Measurements from ENCODE around the gene AGRN. TPM values are rescaled to one million over a fixed set of nuclear protein-coding genes. Genes with fewer than 3 reads are reported as not detected.
"Not testable (repeated sequence)": the region's sequence is repeated elsewhere in the genome, so short reads cannot be mapped to it uniquely, and the experiment has no call there.

Gene AGRN
- 14.1 TPM for total RNA-seq
- long read RNA-seq, partial matches to known transcripts, result 6 of 7 reads
- long read RNA-seq, other reads (novel, unspliced or antisense), result 0 of 7 reads

- intact Hi-C loops (cut with DNase I), result loop anchor here (5.0 kb wide), 1 partner anchor 92 kb away; no protein-coding TSS in a partner anchor
- ATAC-seq, result peak; percentile 54
- DNase-seq (ENCODE audit: missing footprints), result peak; percentile 79
These were observed at the start of gene AGRN for GRCh38 chr1:1020000-1020404. Gene AGRN, plus strand, starts transcription at chr1:1020120. Its CDS starts 53 bp downstream, at chr1:1020173.

DNA sequence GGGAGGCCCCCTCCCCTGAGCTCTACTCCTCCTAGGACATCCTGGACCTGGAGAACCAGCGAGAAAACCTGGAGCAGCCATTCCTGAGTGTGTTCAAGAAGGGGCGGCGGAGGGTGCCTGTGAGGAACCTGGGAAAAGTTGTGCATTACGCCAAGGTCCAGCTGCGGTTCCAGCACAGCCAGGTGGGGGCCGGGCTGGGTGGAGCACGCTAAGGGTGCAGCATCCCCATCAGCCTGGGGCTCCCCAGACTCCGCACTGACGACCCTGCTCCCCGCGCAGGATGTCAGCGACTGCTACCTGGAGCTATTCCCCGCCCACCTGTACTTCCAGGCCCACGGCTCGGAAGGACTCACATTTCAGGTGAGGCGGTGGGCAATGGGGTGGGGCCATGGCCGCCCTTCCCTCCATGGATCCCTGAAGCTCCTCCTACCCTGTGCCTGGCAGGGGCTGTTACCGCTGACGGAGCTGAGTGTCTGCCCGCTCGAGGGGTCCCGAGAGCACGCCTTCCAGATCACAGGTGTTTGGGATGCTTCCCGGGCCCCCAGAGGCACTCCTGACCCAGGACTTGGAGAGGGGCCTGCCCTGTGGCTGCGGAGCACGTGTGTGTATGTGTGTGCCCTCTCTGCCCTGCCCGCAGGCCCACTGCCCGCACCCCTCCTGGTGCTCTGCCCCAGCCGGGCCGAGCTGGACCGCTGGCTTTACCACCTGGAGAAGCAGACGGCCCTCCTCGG, 49.5 kb upstream of the AGRN start:
- ATAC-seq, result no peak
- intact Hi-C loops (cut with DNase I), result no loop called here

DNA sequence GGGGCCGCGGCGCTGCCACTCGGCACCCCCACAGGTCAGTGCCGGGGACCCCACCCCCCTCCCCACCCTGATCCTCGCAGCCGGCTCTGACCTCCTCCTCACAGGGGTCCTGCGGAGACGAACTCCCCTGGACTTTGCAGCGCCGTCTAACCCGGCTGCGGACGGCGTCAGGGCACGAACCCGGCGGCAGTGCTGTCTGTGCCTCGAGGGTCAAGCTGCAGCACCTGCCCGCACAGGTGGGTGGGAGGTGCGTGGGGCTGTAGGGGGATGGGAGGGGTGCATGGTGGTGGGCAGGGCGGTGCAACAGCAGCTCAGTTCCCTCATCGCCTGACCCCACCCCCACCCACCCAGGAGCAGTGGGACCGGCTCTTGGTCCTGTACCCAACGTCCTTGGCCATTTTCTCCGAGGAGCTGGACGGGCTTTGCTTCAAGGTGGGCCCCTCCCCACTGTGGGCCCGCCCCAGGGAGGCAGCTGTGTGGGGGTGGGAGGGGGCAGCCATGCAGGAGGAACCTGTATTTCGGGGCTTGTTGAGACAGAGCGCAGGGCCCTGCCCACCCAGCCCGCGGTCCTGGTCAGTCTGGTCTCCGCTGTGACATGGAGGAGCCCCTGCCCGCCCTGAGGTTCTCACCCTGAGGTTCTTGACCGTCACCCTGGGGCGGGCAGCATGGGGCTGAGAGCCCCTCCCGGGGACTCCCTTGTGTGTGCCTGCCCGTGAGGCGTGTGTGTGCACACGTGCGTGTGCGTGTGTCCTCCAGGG, 48.8 kb upstream of the AGRN start:
- ATAC-seq (no peak), DNase-seq (ENCODE audit: missing footprints) (no peak)
- intact Hi-C loops (cut with DNase I), result no loop called here

More for the DNA sequence above, 49.5 kb upstream of the AGRN start:
- DNase-seq (ENCODE audit: missing footprints), result no peak

GRCh38 chr1:971751-972506, 48.0 kb upstream of the AGRN start:
- intact Hi-C loops (cut with DNase I), result no loop called here
- peak; percentile 55 for DNase-seq (ENCODE audit: missing footprints)
- no peak for ATAC-seq

GRCh38 chr1:972726-973458, 47.0 kb upstream of the AGRN start:
- ATAC-seq, result peak; percentile 20
- DNase-seq (ENCODE audit: missing footprints), result peak; percentile 64
- intact Hi-C loops (cut with DNase I), result no loop called here

DNA sequence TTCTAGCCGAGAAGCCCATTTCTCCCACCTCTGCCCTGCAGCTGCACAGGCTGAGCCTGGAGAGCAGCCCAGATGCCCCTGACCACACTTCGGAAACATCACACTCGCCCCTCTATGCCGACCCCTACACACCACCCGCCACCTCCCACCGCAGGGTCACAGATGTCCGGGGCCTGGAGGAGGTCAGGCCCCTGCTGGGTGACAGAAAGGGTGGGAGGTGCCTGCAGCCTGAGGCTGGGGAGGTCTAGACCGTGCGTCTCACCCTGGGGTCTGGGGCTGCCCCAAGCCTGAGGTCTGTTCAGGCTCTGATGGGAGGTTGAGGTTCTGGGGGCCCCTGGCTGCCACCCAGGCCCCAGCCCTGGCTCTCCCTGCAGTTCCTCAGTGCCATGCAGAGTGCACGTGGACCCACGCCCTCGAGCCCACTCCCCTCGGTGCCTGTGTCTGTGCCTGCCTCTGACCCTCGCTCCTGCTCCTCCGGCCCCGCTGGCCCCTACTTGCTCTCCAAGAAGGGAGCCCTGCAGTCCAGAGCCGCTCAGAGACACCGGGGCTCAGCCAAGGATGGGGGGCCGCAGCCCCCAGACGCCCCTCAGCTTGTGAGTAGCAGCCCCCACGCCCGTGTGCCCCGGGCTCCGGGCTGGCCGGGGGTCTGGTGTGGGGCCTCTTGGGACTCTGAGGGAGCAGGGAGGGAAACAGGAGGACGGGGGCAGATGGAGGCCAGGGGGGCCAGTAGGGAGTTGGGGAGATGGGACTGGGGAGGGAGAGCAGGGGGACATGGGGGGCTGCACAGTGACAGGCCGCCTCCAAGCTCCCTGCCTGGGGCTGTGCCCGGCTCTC, 46.2 kb upstream of the AGRN start:
- no peak for DNase-seq (ENCODE audit: missing footprints)
- ATAC-seq, result peak; percentile 11
- intact Hi-C loops (cut with DNase I), result no loop called here

- no peak for ATAC-seq
- intact Hi-C loops (cut with DNase I), result no loop called here
- no peak for DNase-seq (ENCODE audit: missing footprints)
These were observed 45.7 kb upstream of the AGRN start for GRCh38 chr1:974293-974640.

- intact Hi-C loops (cut with DNase I), result no loop called here
- ATAC-seq, result no peak
- no peak for DNase-seq (ENCODE audit: missing footprints)
These were observed 45.1 kb upstream of the AGRN start for GRCh38 chr1:974687-975328.

- ATAC-seq (no peak), DNase-seq (ENCODE audit: missing footprints) (no peak)
- intact Hi-C loops (cut with DNase I), result no loop called here
These were observed 44.6 kb upstream of the AGRN start for GRCh38 chr1:975365-975764.

DNA sequence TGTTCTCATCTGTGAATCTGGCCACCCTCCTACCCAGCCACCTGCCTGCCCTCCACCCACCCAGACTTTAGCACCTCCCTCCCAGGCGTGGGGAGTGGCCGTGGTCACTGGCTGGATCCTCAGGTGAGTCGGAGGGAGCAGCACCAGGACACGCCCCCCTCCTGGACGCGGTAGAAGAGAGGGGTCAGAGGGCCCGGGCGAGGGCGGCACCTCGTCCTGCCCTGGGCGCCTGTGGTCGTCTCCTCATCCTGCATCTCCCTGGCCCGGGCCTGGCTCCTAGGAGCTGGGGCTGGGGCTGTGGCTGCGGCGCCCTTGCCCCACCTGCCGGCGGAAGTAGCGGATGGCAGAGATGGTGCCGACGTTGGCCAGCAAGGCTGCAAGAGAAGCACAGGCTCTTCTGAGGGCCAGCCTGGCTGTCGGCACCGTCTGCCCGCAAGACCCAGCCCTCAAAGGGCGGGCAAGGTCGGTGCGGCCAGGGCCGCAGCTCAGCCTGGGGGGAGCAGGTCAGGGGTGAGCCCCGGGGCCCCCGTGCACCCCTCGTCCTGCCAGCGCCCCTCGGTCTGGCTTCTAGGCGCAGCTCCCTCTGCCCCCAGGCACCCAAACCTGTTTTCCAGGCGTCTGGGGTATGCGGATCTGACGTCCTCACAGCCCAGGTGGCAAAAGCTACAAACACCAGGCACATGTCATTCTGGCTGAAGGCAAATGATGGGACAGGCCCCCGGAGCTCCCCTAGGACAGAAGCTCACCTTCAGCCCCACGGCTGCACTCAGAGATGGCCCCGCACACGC, 43.8 kb upstream of the AGRN start:
- no peak for ATAC-seq
- intact Hi-C loops (cut with DNase I), result no loop called here
- DNase-seq (ENCODE audit: missing footprints), result no peak

GRCh38 chr1:976791-977190, 43.1 kb upstream of the AGRN start:
- ATAC-seq; intact Hi-C loops (cut with DNase I): not testable (repeated sequence)
- DNase-seq (ENCODE audit: missing footprints), result peak; percentile 69

DNA sequence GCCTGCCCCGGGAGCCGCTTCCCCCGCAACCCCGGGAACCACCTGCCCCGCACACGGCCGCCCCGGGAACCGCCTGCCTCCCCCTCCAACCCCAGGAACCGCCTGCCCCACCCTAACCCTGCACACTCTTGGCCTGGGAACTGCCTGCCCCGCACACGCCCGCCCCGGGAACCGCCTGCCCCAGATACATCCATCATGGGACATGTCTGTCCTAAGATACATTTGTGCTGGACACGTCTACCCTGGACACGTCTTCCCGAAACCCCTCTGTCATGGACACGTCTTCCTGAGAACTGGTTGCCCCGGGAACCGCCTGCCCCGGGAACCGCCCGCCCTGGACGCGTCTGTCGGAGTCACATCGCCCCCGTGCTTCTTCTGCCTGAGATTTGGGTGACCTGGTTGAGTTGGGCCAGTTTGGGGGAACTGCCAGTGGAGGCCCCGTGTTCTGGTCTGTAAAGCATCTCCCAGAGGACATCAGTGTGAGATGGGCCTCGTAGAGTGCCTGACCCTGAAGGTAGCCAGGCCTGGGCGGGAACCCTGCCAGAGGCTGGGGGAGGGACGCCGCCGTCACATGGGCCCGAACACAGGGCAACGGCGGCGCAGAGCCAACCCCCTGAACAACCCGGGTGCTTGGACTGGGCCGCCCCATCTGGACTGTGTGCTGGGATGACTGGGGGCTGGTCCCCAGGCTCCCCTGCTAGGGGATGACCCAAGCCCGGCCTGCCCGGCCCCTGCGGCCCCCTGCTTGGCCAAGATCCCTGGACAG, 41.7 kb upstream of the AGRN start:
- peak; percentile 69 for DNase-seq (ENCODE audit: missing footprints)
- intact Hi-C loops (cut with DNase I), result no loop called here
- ATAC-seq, result no peak

- intact Hi-C loops (cut with DNase I), result no loop called here
- peak; percentile 53 for DNase-seq (ENCODE audit: missing footprints)
These were observed 40.8 kb upstream of the AGRN start for GRCh38 chr1:978835-979743.

DNA sequence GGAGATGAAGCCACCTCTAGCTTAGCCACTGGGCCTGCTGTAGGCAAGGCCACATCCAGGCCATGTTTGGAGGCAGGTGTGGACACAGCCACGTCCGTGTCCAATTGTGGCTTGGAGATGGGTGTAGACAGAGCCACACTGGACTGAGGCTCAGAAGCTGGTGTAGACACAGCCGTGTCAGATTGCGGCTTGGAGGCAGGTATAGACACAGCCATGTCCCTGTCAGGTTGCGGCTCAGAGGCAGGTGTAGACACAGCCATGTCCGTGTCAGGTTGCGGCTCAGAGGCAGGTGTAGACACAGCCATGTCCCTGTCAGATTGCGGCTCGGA, 40.2 kb upstream of the AGRN start:
- ATAC-seq, result no peak
- DNase-seq (ENCODE audit: missing footprints), result no peak
- intact Hi-C loops (cut with DNase I), result loop anchor here (1.0 kb wide), 1 partner anchor 20 kb away; no protein-coding TSS in a partner anchor

More at GRCh38 chr1:978835-979743, 40.8 kb upstream of the AGRN start:
- no peak for ATAC-seq

GRCh38 chr1:980137-980571, 39.8 kb upstream of the AGRN start:
- DNase-seq (ENCODE audit: missing footprints) (peak; percentile 61), ATAC-seq (no peak)
- intact Hi-C loops (cut with DNase I), result loop anchor here (1.0 kb wide), 1 partner anchor 19 kb away; no protein-coding TSS in a partner anchor

Data from Right ventricle myocardium inferior (tissue), 1 donor.